ENCODE measurements around the gene ENPP1.

- TF ChIP-seq TAF1 (IDR thresholded peaks at IDR 0.05; ENCODE audit: low read depth, low read length) (no peak), POLR2AphosphoS5 (IDR thresholded peaks at IDR 0.05; ENCODE audit: low read depth, low read length) (no peak), POLR2A (IDR thresholded peaks at IDR 0.05; ENCODE audit: low read depth, low read length) (no peak)
These were observed 42.0 kb upstream of the ENPP1 start for GRCh38 chr6:131765804-131766135.
